GM13976 (cell line): Measurements from ENCODE around the gene ANTXR2.

ENCODE experiments used
- DNase-seq: peaks from one replicate; pipeline ENCODE4 v3.0.0; 2012; ENCODE audit warnings: low spot score
- CTCF ChIP-seq: IDR thresholded peaks from 2 replicates; pipeline ENCODE4 v1.5.1; 2012; ENCODE audit warnings: borderline replicate concordance, mild to moderate bottlenecking; ENCODE audit not compliant: insufficient read depth; ENCODE audit errors: extremely low read depth, missing control alignments, control extremely low read depth
- in situ Hi-C: fragments of 300-500 bp; cut with MboI; formaldehyde crosslinking; loops from one replicate; pipeline ENCODE4 v1.12.0; 2022; ENCODE audit warnings: low sequenced_read_pairs, mixed read lengths, inconsistent platforms; ENCODE audit not compliant: unreplicated experiment

ANTXR2 gene

GRCh38 chr4:79877511-79877910, 195.5 kb downstream of the ANTXR2 start:
- TF ChIP-seq CTCF = no peak
- in situ Hi-C loops = no loop called here
- no peak for DNase-seq

GRCh38 chr4:79875344-79875899, 197.6 kb downstream of the ANTXR2 start:
- TF ChIP-seq CTCF = no peak
- in situ Hi-C loops = no loop called here
- DNase-seq = no peak

DNA sequence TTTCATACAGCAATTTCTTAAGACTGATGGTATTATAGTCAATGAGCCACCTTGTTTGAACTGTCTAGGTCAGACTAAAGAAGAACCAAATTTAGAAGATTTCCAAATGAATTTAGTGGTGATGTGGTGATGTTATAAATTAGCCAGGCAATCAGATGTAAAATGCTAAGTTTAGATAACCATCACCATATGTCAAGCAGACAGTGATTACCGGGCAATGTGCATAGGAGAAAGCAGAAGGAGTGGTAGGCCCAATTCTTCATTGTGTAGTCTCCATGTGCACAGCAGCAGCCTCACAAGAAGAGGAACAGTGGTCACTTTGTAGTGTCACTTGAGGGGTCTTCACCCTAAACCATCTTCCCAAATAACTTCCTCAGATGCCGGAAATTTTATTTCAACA, 198.8 kb downstream of the ANTXR2 start:
- TF ChIP-seq CTCF = no peak
- in situ Hi-C loops = no loop called here
- no peak for DNase-seq

DNA sequence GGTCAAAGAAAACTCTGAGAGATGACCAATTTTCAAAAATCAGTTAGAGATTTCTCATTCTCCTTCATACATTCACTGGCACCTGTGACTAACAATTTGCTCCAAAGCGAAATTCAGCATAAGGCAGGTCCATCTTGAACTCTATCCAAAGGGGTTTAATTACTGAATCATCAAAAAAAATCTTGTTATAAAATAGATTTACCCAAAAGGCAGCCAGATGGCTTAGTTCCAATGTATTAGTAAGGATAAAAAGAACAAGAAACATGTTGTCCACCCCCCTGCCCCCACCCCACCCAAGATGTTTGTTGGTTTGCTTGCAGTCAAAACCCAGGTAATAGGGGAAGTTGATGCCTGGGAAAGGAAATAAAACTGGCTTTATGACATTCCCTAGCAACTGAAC, 200.3 kb downstream of the ANTXR2 start:
- in situ Hi-C loops = no loop called here
- no peak for DNase-seq
- TF ChIP-seq CTCF = no peak

GRCh38 chr4:79871961-79872360, 201.1 kb downstream of the ANTXR2 start:
- no peak for DNase-seq
- in situ Hi-C loops = no loop called here
- no peak for TF ChIP-seq CTCF

GRCh38 chr4:79869597-79870237, 203.3 kb downstream of the ANTXR2 start:
- no peak for TF ChIP-seq CTCF
- in situ Hi-C loops = no loop called here
- DNase-seq = no peak

DNA sequence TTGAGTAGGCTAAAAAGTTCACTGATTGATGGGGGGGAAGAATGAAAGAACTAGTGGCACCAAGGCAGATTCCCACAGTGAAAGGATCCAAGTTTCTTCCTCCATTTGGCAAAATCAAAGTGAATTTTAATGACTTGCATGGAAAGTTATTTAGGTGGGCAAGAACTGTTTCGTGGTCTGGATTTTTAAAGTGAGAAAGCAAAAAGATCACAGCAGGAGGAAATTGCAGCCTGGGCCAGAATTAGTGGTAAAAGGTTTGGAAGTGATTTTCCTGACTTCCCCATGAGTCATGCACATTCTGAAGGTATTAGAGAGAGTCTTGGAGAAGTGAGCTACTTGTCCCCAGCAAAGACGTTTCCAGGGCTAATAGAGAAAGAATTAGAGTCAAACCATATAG, 207.8 kb downstream of the ANTXR2 start:
- no peak for TF ChIP-seq CTCF
- DNase-seq = no peak
- in situ Hi-C loops = no loop called here
